ENCODE results near the gene TAL1. TPM values are rescaled to one million over a fixed set of nuclear protein-coding genes. Genes with fewer than 3 reads are reported as not detected.

TAL1 gene
- total and polyA plus RNA-seq, 10 of the 15 experiments (the other 5 are each of a cell fraction or from before 2014, with no cell fraction given) = 0.05 TPM; not detected in 9

- intact Hi-C loops (cut with micrococcal nuclease; ENCODE audit: unreplicated experiment) = no loop called here
- Histone ChIP-seq H3K9ac (ENCODE audit: control insufficient read depth, insufficient read depth, low read length) (no peak overlapping the region), H3K4me2 (ENCODE audit: control insufficient read depth, insufficient read depth) (no peak overlapping the region), H3K4me1 (ENCODE audit: control insufficient read depth, insufficient read depth, low read length) (no peaks in the 10 kb centered on the region), H4K20me1 (ENCODE audit: control insufficient read depth, insufficient read depth) (no peaks in the 10 kb centered on the region), H3K27me3 (replicated peaks in 1 of 2; ENCODE audit: control insufficient read depth in 2 of 2, insufficient read depth in 2 of 2, low read length in 1 of 2) (no peaks in the 10 kb centered on the region; a peak in 1 of 4 replicates), H2AFZ (ENCODE audit: control insufficient read depth, low read depth, low read length) (no peak overlapping the region), H3K27ac (ENCODE audit: control insufficient read depth, insufficient read depth) (no peak overlapping the region), H3K79me2 (ENCODE audit: control insufficient read depth, insufficient read depth, low read length) (no peaks in the 10 kb centered on the region), H3K4me3 (no peak overlapping the region), H3K36me3 (ENCODE audit: control insufficient read depth in 2 of 2, insufficient read depth in 2 of 2, low read length in 1 of 2) (no peaks in the 10 kb centered on the region), H3K9me3 (replicated peaks; ENCODE audit: control insufficient read depth, insufficient read depth, low read length) (no peaks in the 10 kb centered on the region)
- ATAC-seq (no peak), FAIRE-seq (no peak), DNase-seq (ENCODE audit: low read depth, low spot score) (no peak)
- ChIA-PET SMC1A (ENCODE audit: uncharacterized antibody, unreplicated experiment) (no interaction called here), POLR2A (no interaction called here), RAD21 (ENCODE audit: unreplicated experiment) (no interaction called here), CTCF (interaction anchor here (0.6 to 2.0 kb wide), 2 partner anchors 8 to 942 kb away, joined by 3 to 12 read pairs; no protein-coding TSS in a partner anchor)
- TF ChIP-seq REST (IDR thresholded peaks at IDR 0.05; ENCODE audit: low read depth, low read length) = no peak
- TF ChIP-seq ZBTB11 (CRISPR knock-in tag; IDR thresholded peaks at IDR 0.05) = no peak
- TF ChIP-seq MEF2B (IDR thresholded peaks at IDR 0.05; ENCODE audit: partially characterized antibody, poor library complexity, severe bottlenecking) = no peak
- no peak for TF ChIP-seq KAT2A (conservative IDR thresholded peaks at IDR 0.05; ENCODE audit: control insufficient read depth, low read depth, low read length)
- TF ChIP-seq JUNB (IDR thresholded peaks at IDR 0.05) = no peak
- TF ChIP-seq ZNF687 (IDR thresholded peaks at IDR 0.05) = no peak
- no TSS peak for BruUV-seq (replicated peaks)
- 42% methylated on average over 13 of the region's 13 CpGs for WGBS (ENCODE audit: insufficient coverage, insufficient replicate concordance, low lambda C conversion rate, missing lambda C conversion rate)
- in situ Hi-C loops (cut with MboI) = no loop called here
These were observed 45.5 kb downstream of the TAL1 start for GRCh38 chr1:47186267-47187185.

Data from GM12878 (cell line).